ENCODE measurements around the gene SPINT3.
A peak's percentile ranks its signal among the peaks of the same experiment; 100 is the strongest.

SPINT3 gene

DNA sequence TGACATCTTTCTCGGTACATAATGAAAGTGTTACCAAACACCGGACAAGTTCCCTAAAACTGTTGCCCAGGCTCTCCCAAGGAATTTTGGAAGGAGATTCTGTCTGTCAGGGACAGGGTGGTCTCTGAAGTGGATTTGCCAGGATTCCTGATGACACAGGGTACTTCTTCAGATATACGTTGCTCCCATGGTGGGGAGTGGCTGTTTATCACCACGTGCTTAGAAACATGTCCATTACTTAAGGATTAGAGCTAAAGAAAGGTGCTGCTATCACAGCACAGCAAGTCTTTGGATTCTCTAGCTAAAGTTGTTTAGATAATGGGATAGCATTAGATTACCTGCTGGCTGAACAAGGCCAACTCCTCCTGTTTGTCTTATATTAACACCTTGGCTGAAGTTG is 6.3 kb downstream of the SPINT3 start:
- TF ChIP-seq, protein P1, sequence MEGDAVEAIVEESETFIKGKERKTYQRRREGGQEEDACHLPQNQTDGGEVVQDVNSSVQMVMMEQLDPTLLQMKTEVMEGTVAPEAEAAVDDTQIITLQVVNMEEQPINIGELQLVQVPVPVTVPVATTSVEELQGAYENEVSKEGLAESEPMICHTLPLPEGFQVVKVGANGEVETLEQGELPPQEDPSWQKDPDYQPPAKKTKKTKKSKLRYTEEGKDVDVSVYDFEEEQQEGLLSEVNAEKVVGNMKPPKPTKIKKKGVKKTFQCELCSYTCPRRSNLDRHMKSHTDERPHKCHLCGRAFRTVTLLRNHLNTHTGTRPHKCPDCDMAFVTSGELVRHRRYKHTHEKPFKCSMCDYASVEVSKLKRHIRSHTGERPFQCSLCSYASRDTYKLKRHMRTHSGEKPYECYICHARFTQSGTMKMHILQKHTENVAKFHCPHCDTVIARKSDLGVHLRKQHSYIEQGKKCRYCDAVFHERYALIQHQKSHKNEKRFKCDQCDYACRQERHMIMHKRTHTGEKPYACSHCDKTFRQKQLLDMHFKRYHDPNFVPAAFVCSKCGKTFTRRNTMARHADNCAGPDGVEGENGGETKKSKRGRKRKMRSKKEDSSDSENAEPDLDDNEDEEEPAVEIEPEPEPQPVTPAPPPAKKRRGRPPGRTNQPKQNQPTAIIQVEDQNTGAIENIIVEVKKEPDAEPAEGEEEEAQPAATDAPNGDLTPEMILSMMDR (IDR thresholded peaks at IDR 0.05; ENCODE audit: insufficient read depth, low read length, poor library complexity, severe bottlenecking), result no peak
- Histone ChIP-seq H3K4me3 (replicated peaks; ENCODE audit: low read depth, low read length) (no peak overlapping the region), H3K36me3 (ENCODE audit: control insufficient read depth, insufficient read depth, low read length) (no peaks in the 10 kb centered on the region), H3K27me3 (replicated peaks; ENCODE audit: control insufficient read depth, insufficient read depth, low read length) (no peaks in the 10 kb centered on the region; the same call in 1 of the 2 replicates)
- no peak for DNase-seq (ENCODE audit: extremely low read depth, insufficient read length)

DNA sequence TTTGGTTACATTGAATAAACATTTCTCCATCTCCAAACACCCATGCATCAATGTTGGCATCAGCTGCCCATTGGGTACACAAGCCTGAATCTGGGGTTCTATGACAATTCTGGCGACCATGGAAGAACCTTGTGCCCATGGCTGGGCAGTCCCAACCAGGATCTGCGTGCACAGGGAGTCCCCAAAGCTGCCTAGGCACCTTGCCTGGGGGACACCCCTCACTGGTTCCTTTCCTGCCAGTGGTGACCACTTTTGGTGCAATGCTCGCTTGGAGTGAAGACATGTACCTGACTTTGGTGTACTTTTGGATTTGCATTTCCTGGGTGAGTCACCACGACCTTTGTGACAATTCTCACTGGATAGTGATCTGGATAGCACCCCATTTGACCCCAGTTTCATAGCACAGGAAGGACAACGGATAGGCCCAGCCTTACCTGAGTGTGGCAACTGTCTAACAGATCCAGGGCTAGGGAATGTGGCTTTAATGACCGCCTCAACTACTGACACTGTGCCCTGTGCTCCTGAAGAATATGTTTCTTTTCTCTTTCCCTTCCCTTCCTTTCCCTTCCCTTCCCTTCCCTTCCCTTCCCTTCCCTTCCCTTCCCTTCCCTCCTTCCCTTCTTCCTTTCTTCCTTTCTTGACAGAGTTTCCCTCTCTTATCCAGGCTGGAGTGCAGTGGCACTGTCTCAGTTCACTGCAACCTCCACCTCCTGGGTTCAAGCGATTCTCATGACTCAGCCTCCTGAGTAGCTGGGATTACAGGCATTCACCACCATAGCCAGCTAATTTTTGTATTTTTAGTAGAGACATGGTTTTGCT is 7.1 kb downstream of the SPINT3 start:
- TF ChIP-seq, protein P1 (IDR thresholded peaks at IDR 0.05; ENCODE audit: insufficient read depth, low read length, poor library complexity, severe bottlenecking), result no peak
- no peak for DNase-seq (ENCODE audit: extremely low read depth, insufficient read length)
- no peaks in the 10 kb centered on the region; the same call in 1 of the 2 replicates for H3K27me3 ChIP-seq (replicated peaks; ENCODE audit: control insufficient read depth, insufficient read depth, low read length)
- no peak overlapping the region for H3K4me3 ChIP-seq (replicated peaks; ENCODE audit: low read depth, low read length)
- no peaks in the 10 kb centered on the region for H3K36me3 ChIP-seq (ENCODE audit: control insufficient read depth, insufficient read depth, low read length)

DNA sequence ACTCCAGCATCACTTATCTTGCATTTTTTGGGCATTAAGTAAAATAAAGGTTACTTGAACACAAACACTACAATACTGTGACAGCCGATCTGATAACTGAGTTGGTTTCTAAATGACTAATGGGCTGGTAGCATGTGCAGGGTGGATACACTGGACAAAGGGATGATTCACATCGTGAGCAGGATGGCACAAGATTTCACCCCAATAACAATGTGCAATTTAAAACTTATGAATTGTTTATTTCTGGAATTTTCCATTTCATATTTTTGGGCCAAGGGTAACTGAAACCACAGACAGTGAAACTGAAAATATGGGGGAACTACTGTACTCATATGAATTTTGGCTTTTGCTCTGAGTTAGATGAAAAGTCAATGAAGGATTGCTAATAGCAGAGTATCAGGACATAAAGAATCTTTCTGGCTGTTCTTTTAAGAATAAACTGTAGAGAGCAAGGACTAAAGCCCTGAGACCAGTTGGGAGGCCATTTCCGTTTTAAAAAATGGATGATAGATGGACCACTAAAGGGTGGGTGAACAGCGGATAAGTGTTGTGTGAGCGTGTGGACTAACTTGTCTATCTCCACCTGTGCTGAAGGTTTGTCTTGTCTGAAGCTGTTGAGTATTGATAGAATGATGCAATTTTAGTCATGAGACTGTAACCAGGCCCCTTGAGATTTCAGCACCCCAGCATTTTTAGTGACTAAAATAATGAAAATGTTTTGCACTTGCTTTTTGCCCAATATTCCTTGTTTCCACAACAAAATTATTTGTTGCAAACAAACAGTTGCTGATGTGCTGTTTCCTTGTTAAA is 8.2 kb downstream of the SPINT3 start:
- no peaks in the 10 kb centered on the region for H3K36me3 ChIP-seq (ENCODE audit: control insufficient read depth, insufficient read depth, low read length)
- TF ChIP-seq, protein P1 (IDR thresholded peaks at IDR 0.05; ENCODE audit: insufficient read depth, low read length, poor library complexity, severe bottlenecking), result no peak
- DNase-seq (ENCODE audit: extremely low read depth, insufficient read length), result peak; percentile 9
- no peaks in the 10 kb centered on the region; the same call in 1 of the 2 replicates for H3K27me3 ChIP-seq (replicated peaks; ENCODE audit: control insufficient read depth, insufficient read depth, low read length)
- H3K4me3 ChIP-seq (replicated peaks; ENCODE audit: low read depth, low read length), result no peak overlapping the region

DNA sequence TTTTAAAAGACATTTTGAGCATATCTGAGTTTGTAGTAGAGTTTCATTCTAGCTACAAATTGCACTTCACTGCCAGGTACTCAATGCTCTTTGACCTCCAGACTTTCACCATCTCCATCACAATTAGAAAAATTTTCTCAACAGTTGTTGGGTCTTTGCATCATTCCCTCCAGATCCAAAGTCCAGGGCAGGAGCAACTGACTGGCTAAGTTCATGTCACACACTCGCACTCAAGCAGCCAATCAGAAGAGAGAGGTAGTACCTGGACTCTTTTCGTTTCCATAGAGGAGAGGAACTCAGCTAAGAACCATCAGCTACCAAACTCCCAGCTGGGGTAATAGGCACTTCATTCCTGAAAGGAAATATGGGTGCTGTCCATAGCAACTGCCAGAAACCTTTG is 9.0 kb downstream of the SPINT3 start:
- TF ChIP-seq, protein P1 (IDR thresholded peaks at IDR 0.05; ENCODE audit: insufficient read depth, low read length, poor library complexity, severe bottlenecking), result no peak
- H3K4me3 ChIP-seq (replicated peaks; ENCODE audit: low read depth, low read length), result no peak overlapping the region
- no peaks in the 10 kb centered on the region; the same call in 1 of the 2 replicates for H3K27me3 ChIP-seq (replicated peaks; ENCODE audit: control insufficient read depth, insufficient read depth, low read length)
- no peak for DNase-seq (ENCODE audit: extremely low read depth, insufficient read length)
- H3K36me3 ChIP-seq (ENCODE audit: control insufficient read depth, insufficient read depth, low read length), result no peaks in the 10 kb centered on the region

DNA sequence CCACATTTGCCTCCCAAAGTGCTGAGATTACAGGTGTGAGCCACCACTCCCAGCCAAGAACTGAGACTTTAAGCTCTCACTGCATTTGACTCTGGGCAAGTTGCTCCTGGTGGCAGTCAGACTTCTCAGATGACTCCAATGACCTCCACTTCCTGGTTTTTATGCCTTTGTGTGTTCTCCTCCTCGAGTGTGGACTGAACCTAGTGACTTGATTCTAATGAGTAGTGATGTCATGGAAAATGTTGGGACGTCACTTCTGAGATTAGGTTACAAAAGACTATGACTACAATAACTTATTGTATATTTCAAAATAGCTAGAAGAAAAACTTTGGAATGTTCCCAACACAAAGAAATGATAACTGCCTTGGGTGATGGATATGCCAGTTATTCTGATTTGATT is 12.0 kb downstream of the SPINT3 start:
- DNase-seq (ENCODE audit: extremely low read depth, insufficient read length), result no peak
- TF ChIP-seq, protein P1 (IDR thresholded peaks at IDR 0.05; ENCODE audit: insufficient read depth, low read length, poor library complexity, severe bottlenecking), result no peak
- Histone ChIP-seq H3K4me3 (replicated peaks; ENCODE audit: low read depth, low read length) (no peak overlapping the region), H3K27me3 (replicated peaks; ENCODE audit: control insufficient read depth, insufficient read depth, low read length) (no peaks in the 10 kb centered on the region; the same call in none of the 2 replicates), H3K36me3 (ENCODE audit: control insufficient read depth, insufficient read depth, low read length) (no peaks in the 10 kb centered on the region)

All from GM06990 (cell line).